Sigmoid colon (tissue), 7 donors: ENCODE measurements around the gene CPSF4L. TPM values are rescaled to one million over a fixed set of nuclear protein-coding genes. Genes with fewer than 3 reads are reported as not detected.

Experiments used
- DNase-seq: peaks from one replicate; pipeline ENCODE4 v3.0.0-alpha.2; 2019
- H3K27ac ChIP-seq, 4 donors: fragments of 200-600 bp; sonication (generic); one replicate each; pipeline ENCODE4 v1.5.1; 2016 to 2019; ENCODE audit warnings: mild to moderate bottlenecking in 1 of 4
- H3K27me3 ChIP-seq, 3 donors: fragments of 200-600 bp; sonication (generic); one replicate each; pipeline ENCODE4 v1.5.1; 2019; ENCODE audit warnings: mild to moderate bottlenecking in 1 of 3
- H3K36me3 ChIP-seq, 4 donors: fragments of 200-600 bp; sonication (generic); one replicate each; pipeline ENCODE4 v1.5.1; 2016 to 2019
- H3K4me1 ChIP-seq, 4 donors: fragments of 200-600 bp; sonication (generic); one replicate each; pipeline ENCODE4 v1.5.1; 2017 to 2019
- H3K4me3 ChIP-seq, 4 donors: fragments of 200-600 bp; sonication (generic); one replicate each; pipeline ENCODE4 v1.5.1; 2017 to 2019; ENCODE audit warnings: mild to moderate bottlenecking in 2 of 4, moderate library complexity in 1 of 4
- H3K9me3 ChIP-seq, 4 donors: fragments of 200-600 bp in 3 of 4; sonication (generic) in 3 of 4; one replicate each; pipeline versions ENCODE4 v1.5.1 to v1.6.1; 2013 to 2019
- CTCF ChIP-seq, 4 experiments: fragments of 450-650 bp in 3 of 4; fragments of 200-600 bp in 1 of 4; IDR thresholded peaks; one replicate each; pipeline ENCODE4 v1.5.1; 2016 to 2019; ENCODE audit warnings: antibody characterized with exemption in 4 of 4, mild to moderate bottlenecking in 3 of 4, moderate library complexity in 2 of 4
- EP300 ChIP-seq, 4 donors: sonication (generic); formaldehyde crosslinking; IDR thresholded peaks; one replicate each; pipeline ENCODE4 v1.6.1; 2017; ENCODE audit warnings: antibody characterized with exemption in 4 of 4
- POLR2A ChIP-seq, 2 donors: fragments of 450-650 bp; IDR thresholded peaks; one replicate each; pipeline ENCODE4 v1.6.1; 2016; ENCODE audit warnings: antibody characterized with exemption in 2 of 2, mild to moderate bottlenecking in 2 of 2, moderate library complexity in 2 of 2
- POLR2AphosphoS5 ChIP-seq, 4 donors: sonication (generic); formaldehyde crosslinking; IDR thresholded peaks; one replicate each; pipeline ENCODE4 v1.6.1; 2017; ENCODE audit warnings: antibody characterized with exemption in 4 of 4
- WGBS, 2 donors: extraction: QIAGEN DNeasy Blood & Tissue Kit; methylation state at CpG; one replicate each; pipeline ENCODE4 v1.1.7; 2013; 5-methylcytosine and 5-hydroxymethylcytosine counted together
- intact Hi-C: fragments of 100-400 bp; cut with DNase I; formaldehyde crosslinking; loops from one replicate; pipeline ENCODE4 v1.15.1; 2023
- polyA plus RNA-seq, 3 donors: library from polyadenylated mRNA; stranded (reverse); fragments of 200-250 nt; gene quantifications; one replicate each; pipeline ENCODE4 v1.2.3, GENCODE V29; 2013
- total RNA-seq, 4 donors: library from RNA; depleted of rRNA; stranded (reverse); fragments of >200 nt; gene quantifications; one replicate each; pipeline ENCODE4 v1.1.0, GENCODE V29; 2016
- donor health status: healthy with polysubstance abuse.
- donor health status: Bipolar disorder and iron deficiency.
- donor health status: healthy.

Gene CPSF4L
- total and polyA plus RNA-seq, 7 donors = not detected

GRCh38 chr17:73278465-73279453 is 17.1 kb upstream of the CPSF4L start:
- Histone ChIP-seq H3K36me3 (peaks cover 0 to 9% (median 0%) of the 10 kb centered on the region in 4 donors), H3K4me1 (peaks cover 0 to 51% (median 42%) of the 10 kb centered on the region in 4 donors), H3K27me3 (no peaks in the 10 kb centered on the region), H3K9me3 (no peaks in the 10 kb centered on the region), H3K27ac (peak overlapping the region; percentile 77 to 83 (median 80)), H3K4me3 (no peak overlapping the region)
- intact Hi-C loops = loop anchor here (5.0 kb wide), 1 partner anchor 34 kb away; the partner anchor contains the start of gene CDC42EP4
- WGBS, 2 donors = 23 to 58% methylated on average over 14 of the region's 14 CpGs
- TF ChIP-seq CTCF (IDR thresholded peaks at IDR 0.05) (no peak), POLR2A (IDR thresholded peaks at IDR 0.05) (no peak), POLR2AphosphoS5 (IDR thresholded peaks at IDR 0.05) (peak in 2 of 4 donors; percentile 57 to 59), EP300 (IDR thresholded peaks at IDR 0.05) (peak in 1 of 4 donors; percentile 5)
- DNase-seq = peak; percentile 80

GRCh38 chr17:73278049-73278464 is 16.4 kb upstream of the CPSF4L start:
- peak overlapping the region; percentile 77 to 83 (median 80) for H3K27ac ChIP-seq
- peaks cover 0 to 44% (median 36%) of the 10 kb centered on the region in 4 donors for H3K4me1 ChIP-seq
- H3K4me3 ChIP-seq = no peak overlapping the region
- DNase-seq = no peak
- H3K36me3 ChIP-seq = peaks cover 0 to 9% (median 0%) of the 10 kb centered on the region in 4 donors
- intact Hi-C loops = loop anchor here (5.0 kb wide), 1 partner anchor 34 kb away; the partner anchor contains the start of gene CDC42EP4
- no peaks in the 10 kb centered on the region for H3K27me3 ChIP-seq
- TF ChIP-seq POLR2AphosphoS5 (IDR thresholded peaks at IDR 0.05) = no peak
- TF ChIP-seq POLR2A (IDR thresholded peaks at IDR 0.05) = no peak
- no peak for TF ChIP-seq CTCF (IDR thresholded peaks at IDR 0.05)
- no peak for TF ChIP-seq EP300 (IDR thresholded peaks at IDR 0.05)
- no peaks in the 10 kb centered on the region for H3K9me3 ChIP-seq
- 30 to 57% methylated on average over 7 of the region's 7 CpGs for WGBS, 2 donors

- Histone ChIP-seq H3K4me1 (peaks cover 0 to 21% (median 21%) of the 10 kb centered on the region in 4 donors), H3K4me3 (no peak overlapping the region), H3K27ac (no peak overlapping the region), H3K36me3 (no peaks in the 10 kb centered on the region), H3K27me3 (no peaks in the 10 kb centered on the region), H3K9me3 (peaks cover 0 to 3% (median 0%) of the 10 kb centered on the region in 4 donors)
- WGBS, 2 donors = 97 to 98% methylated on average over 4 of the region's 4 CpGs
- DNase-seq = no peak
- no peak for TF ChIP-seq POLR2AphosphoS5 (IDR thresholded peaks at IDR 0.05)
- intact Hi-C loops = no loop called here
Observed at GRCh38 chr17:73274490-73274889, 12.8 kb upstream of the CPSF4L start.

- intact Hi-C loops = no loop called here
- Histone ChIP-seq H3K9me3 (peaks cover 0 to 3% (median 0%) of the 10 kb centered on the region in 4 donors), H3K4me1 (peaks cover 0 to 5% (median 5%) of the 10 kb centered on the region in 4 donors), H3K27me3 (no peaks in the 10 kb centered on the region), H3K27ac (no peak overlapping the region), H3K36me3 (no peaks in the 10 kb centered on the region), H3K4me3 (no peak overlapping the region)
- WGBS, 2 donors = 75 to 84% methylated on average over 8 of the region's 8 CpGs
- TF ChIP-seq EP300 (IDR thresholded peaks at IDR 0.05) (no peak), POLR2AphosphoS5 (IDR thresholded peaks at IDR 0.05) (no peak), CTCF (IDR thresholded peaks at IDR 0.05) (no peak), POLR2A (IDR thresholded peaks at IDR 0.05) (no peak)
- no peak for DNase-seq
Observed at GRCh38 chr17:73272906-73273218, 11.2 kb upstream of the CPSF4L start.

GRCh38 chr17:73271072-73271471 is 9.4 kb upstream of the CPSF4L start:
- Histone ChIP-seq H3K4me3 (no peak overlapping the region), H3K27me3 (no peaks in the 10 kb centered on the region), H3K36me3 (no peaks in the 10 kb centered on the region), H3K4me1 (no peaks in the 10 kb centered on the region), H3K27ac (no peak overlapping the region), H3K9me3 (peaks cover 0 to 3% (median 0%) of the 10 kb centered on the region in 4 donors)
- intact Hi-C loops = no loop called here
- TF ChIP-seq EP300 (IDR thresholded peaks at IDR 0.05) = no peak
- WGBS, 2 donors = 69 to 74% methylated on average over 9 of the region's 9 CpGs
- no peak for DNase-seq
